OCI-LY1 (cell line): ENCODE data around the gene CUEDC1.
A peak's percentile ranks its signal among the peaks of the same experiment; 100 is the strongest.

ENCODE experiments used
- H2AFZ ChIP-seq: fragments of 200-600 bp; sonication (generic), shearing (Covaris generic); 2 replicates; pipeline ENCODE4 v1.6.0; 2014; ENCODE audit warnings: antibody characterized with exemption, mild to moderate bottlenecking, low read length
- H3F3A ChIP-seq: fragments of 200-600 bp; sonication (generic), shearing (Covaris generic); 2 replicates; pipeline ENCODE4 v1.6.0; 2014; ENCODE audit warnings: mild to moderate bottlenecking, antibody characterized with exemption, low read length, moderate library complexity; ENCODE audit not compliant: insufficient read depth
- H3K27ac ChIP-seq: fragments of 200-600 bp; sonication (generic); 2 replicates; pipeline ENCODE4 v1.5.1; 2014; ENCODE audit warnings: low read length, mixed run types, mild to moderate bottlenecking, low read depth; ENCODE audit not compliant: poor library complexity, severe bottlenecking
- H3K27me3 ChIP-seq: fragments of 200-600 bp; sonication (generic); 2 replicates; pipeline ENCODE4 v1.6.0; 2014; ENCODE audit warnings: antibody characterized with exemption, mild to moderate bottlenecking, low read length, moderate library complexity; ENCODE audit not compliant: insufficient read depth
- H3K36me3 ChIP-seq: fragments of 200-600 bp; sonication (generic); 2 replicates; pipeline ENCODE4 v1.6.1; 2014; ENCODE audit warnings: mild to moderate bottlenecking, antibody characterized with exemption, low read length, moderate library complexity, mixed read lengths; ENCODE audit not compliant: insufficient read depth
- H3K4me1 ChIP-seq: fragments of 200-600 bp; sonication (generic); 2 replicates; pipeline ENCODE4 v1.5.1; 2014; ENCODE audit warnings: mild to moderate bottlenecking, low read length, moderate library complexity; ENCODE audit not compliant: insufficient read depth, severe bottlenecking
- H3K4me2 ChIP-seq: fragments of 200-600 bp; sonication (generic), shearing (Covaris generic); 2 replicates; pipeline ENCODE4 v1.6.1; 2014; ENCODE audit warnings: low read length
- H3K4me3 ChIP-seq: fragments of 200-600 bp; sonication (generic); 2 replicates; pipeline ENCODE4 v1.5.1; 2014; ENCODE audit warnings: low read length, low read depth, mild to moderate bottlenecking, mixed read lengths; ENCODE audit not compliant: poor library complexity, severe bottlenecking
- H3K79me2 ChIP-seq: fragments of 200-600 bp; shearing (Covaris generic); 2 replicates; pipeline ENCODE4 v1.6.1; 2016; ENCODE audit warnings: mixed run types, low read length, mixed read lengths; ENCODE audit not compliant: insufficient read depth
- H3K9ac ChIP-seq: fragments of 200-600 bp; sonication (generic), shearing (Covaris generic); 2 replicates; pipeline ENCODE4 v1.6.1; 2014; ENCODE audit warnings: mild to moderate bottlenecking, low read length, mixed read lengths
- H3K9me2 ChIP-seq: fragments of 200-600 bp; sonication (generic), shearing (Covaris generic); 2 replicates; pipeline ENCODE4 v1.6.1; 2014; ENCODE audit warnings: low read depth, mild to moderate bottlenecking, low read length, mixed read lengths
- H3K9me3 ChIP-seq: fragments of 200-600 bp; shearing (Covaris generic); 2 replicates; pipeline ENCODE4 v1.6.1; 2014; ENCODE audit warnings: low read length, mixed read lengths
- H4K20me1 ChIP-seq: fragments of 200-600 bp; sonication (generic), shearing (Covaris generic); 2 replicates; pipeline ENCODE4 v1.6.0; 2016; ENCODE audit warnings: mild to moderate bottlenecking, low read length; ENCODE audit not compliant: insufficient read depth
- EZH2 ChIP-seq: fragments of 200-600 bp; sonication (generic), shearing (Covaris generic); IDR thresholded peaks from 2 replicates; pipeline ENCODE4 v1.8.0; 2017; ENCODE audit warnings: borderline replicate concordance, mixed run types, mild to moderate bottlenecking, antibody characterized with exemption, low read length, moderate library complexity, mixed read lengths
- TF ChIP-seq, protein P1 (sequence below): fragments of 200-600 bp; sonication (generic), shearing (Covaris generic); IDR thresholded peaks from 2 replicates; pipeline ENCODE4 v1.5.1; 2017; ENCODE audit warnings: mild to moderate bottlenecking, antibody characterized with exemption, low read length, moderate library complexity, mixed read lengths

Gene CUEDC1

DNA sequence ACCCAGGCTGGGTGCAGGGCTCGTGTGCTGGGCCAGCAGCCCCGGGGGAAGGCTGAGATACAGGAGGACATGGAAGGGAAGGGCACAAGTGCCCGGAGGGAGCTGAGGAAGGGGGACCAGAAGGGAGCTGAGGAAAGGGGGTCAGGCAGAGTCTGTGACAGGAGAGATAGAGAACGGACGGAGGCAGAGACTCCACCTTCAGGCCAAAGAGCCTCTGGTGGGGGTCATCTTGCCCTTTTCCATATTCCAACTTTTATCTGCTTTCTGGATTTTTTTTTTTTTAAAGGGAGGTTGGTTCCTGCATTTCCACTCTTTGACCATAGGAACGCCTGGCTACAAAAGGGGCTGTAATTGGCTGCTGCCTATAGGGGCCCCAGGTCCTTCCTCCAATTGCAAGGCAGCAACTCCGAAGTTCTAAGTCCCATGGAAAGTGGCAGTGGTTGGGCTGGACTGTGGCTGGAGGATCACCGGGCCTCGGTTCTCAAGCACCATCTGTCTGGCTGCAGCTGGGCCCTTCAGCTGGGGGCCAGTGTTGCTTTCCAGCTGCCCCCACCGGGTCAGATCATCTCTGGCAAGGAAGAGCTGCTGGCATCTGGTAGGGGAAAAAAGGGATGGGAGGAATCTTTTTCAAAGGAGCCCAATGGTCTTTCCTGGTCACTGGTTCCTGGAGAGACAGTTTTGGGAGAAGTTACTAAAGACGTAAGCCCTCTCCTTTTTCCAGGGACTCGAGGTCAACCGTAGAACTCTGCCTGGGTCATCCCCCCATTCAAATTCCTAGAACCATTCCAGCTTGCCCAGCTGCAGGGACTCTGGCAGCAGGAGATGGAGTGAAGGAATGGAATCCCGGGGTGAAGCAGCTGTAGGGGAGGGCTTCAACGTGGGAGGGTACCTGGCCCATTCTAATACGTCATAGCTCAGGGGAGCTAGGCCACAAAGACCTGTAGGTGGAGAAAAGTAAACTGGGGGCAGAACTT is 92.2 kb downstream of the CUEDC1 start:
- Histone ChIP-seq H3K27ac (no peak overlapping the region), H3F3A (no peaks in the 10 kb centered on the region)

DNA sequence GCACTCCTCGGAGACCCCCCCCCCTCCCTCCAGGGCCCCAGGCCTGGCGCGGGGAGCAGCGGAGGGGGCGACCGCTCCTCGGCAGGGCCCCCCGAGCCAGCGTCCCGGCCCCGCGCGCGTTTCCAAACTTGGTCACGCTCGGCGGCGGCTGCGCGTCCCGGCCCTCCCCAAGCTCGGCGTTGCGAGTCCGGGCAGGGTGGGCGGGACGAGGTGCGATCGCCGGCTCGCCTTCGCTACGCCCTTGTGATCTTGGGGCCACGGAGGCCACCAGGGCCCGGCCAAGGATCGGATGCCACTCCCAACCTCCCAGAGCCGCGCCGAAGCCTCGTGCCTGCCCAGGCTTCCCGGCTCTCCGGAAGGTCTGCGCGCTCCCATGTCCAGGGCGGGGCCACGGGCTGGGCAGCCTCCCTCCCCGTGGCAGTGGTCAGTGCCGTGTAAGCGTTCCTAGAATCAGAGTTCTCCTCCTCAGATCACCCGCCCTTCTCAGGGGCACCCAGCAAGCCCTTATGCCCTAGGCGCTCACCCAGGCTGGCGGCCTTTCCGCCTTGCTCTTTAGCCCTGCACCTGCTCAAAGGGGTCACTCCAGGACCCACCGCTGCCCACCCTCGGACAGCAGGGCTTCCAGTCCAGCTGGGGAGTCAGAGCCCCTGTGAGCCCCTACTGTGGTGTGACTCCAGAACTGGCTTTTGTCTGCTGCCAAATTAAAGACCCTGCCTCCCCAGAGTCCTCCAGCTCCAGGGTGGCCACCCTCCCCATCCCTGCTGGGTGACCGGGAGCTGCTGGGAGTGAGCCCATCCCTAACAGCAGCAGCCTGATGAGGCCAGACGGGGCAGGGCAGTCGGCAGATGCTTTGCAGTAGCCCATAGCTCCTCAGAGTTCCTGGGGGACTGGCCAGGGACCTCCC is 93.2 kb downstream of the CUEDC1 start:
- H3K36me3 ChIP-seq: no peaks in the 10 kb centered on the region
- H3K9me3 ChIP-seq: no peaks in the 10 kb centered on the region
- TF ChIP-seq EZH2: no peak
- TF ChIP-seq, protein P1, sequence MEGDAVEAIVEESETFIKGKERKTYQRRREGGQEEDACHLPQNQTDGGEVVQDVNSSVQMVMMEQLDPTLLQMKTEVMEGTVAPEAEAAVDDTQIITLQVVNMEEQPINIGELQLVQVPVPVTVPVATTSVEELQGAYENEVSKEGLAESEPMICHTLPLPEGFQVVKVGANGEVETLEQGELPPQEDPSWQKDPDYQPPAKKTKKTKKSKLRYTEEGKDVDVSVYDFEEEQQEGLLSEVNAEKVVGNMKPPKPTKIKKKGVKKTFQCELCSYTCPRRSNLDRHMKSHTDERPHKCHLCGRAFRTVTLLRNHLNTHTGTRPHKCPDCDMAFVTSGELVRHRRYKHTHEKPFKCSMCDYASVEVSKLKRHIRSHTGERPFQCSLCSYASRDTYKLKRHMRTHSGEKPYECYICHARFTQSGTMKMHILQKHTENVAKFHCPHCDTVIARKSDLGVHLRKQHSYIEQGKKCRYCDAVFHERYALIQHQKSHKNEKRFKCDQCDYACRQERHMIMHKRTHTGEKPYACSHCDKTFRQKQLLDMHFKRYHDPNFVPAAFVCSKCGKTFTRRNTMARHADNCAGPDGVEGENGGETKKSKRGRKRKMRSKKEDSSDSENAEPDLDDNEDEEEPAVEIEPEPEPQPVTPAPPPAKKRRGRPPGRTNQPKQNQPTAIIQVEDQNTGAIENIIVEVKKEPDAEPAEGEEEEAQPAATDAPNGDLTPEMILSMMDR: no peak
- no peaks in the 10 kb centered on the region for H3F3A ChIP-seq
- no peak overlapping the region for H3K27ac ChIP-seq
- no peaks in the 10 kb centered on the region for H3K9me2 ChIP-seq
- H3K4me3 ChIP-seq: no peak overlapping the region
- no peak overlapping the region for H3K9ac ChIP-seq
- no peaks in the 10 kb centered on the region; the same call in 1 of the 2 replicates for H3K27me3 ChIP-seq
- no peak overlapping the region for H2AFZ ChIP-seq
- H3K4me1 ChIP-seq: peaks cover 10% of the 10 kb centered on the region
- no peaks in the 10 kb centered on the region for H4K20me1 ChIP-seq
- H3K79me2 ChIP-seq: no peaks in the 10 kb centered on the region
- H3K4me2 ChIP-seq: peak overlapping the region; percentile 39; the same call in 1 of the 2 replicates

More for the DNA sequence above, 92.2 kb downstream of the CUEDC1 start:
- Histone ChIP-seq H3K36me3 (no peaks in the 10 kb centered on the region), H3K9me3 (no peaks in the 10 kb centered on the region), H3K4me1 (peaks cover 14% of the 10 kb centered on the region), H3K9me2 (no peaks in the 10 kb centered on the region), H3K4me2 (no peak overlapping the region), H4K20me1 (no peaks in the 10 kb centered on the region), H3K9ac (no peak overlapping the region), H3K27me3 (no peaks in the 10 kb centered on the region; the same call in 1 of the 2 replicates), H2AFZ (no peak overlapping the region), H3K79me2 (no peaks in the 10 kb centered on the region), H3K4me3 (no peak overlapping the region)
- TF ChIP-seq, protein P1: no peak
- no peak for TF ChIP-seq EZH2

DNA sequence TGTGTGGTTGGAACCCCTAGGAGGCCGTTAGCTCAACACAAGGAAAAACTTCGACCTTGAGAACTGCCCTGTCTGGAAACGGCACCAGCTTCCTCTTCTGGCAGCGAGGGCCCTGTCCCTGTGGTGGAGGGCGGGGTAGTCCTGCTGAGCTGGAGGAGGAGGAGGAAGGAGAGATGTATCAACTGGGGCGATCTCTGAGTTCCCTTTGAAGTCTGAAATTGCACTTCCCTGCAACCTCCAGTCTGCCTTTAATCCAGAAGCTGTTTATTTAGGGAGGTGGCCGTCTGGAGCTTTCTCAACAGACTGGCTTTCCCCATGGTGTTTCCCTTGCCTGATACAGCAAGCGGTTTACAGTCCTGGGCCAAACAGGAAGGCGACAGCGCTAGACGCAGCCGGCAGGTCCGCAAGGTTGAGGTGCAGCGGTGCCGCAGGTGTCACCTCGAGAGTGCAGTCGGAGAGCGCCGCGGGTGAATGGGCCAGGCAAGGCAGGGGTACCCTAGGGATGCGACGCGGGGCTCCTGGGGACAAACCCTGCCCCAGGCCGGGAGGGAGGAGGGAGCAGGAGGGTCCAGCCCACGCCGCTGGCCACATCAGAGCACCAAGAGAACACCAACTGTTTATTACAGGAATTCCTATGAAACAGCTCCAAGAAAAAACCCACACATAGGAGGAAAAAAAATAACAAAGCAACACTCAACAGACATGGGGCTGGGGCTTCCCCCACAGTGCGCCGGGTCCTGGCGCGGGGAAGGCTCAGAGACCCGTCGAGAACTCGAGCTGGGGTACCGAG is 94.0 kb downstream of the CUEDC1 start:
- TF ChIP-seq, protein P1: no peak
- TF ChIP-seq EZH2: no peak
- no peaks in the 10 kb centered on the region for H3K9me3 ChIP-seq
- H3K4me1 ChIP-seq: peaks cover 10% of the 10 kb centered on the region
- no peaks in the 10 kb centered on the region for H3K36me3 ChIP-seq
- H3K9me2 ChIP-seq: no peaks in the 10 kb centered on the region
- peak overlapping the region; percentile 18 for H3K4me3 ChIP-seq
- H3K27me3 ChIP-seq: no peaks in the 10 kb centered on the region; the same call in 1 of the 2 replicates
- no peak overlapping the region for H3K27ac ChIP-seq
- H3F3A ChIP-seq: no peaks in the 10 kb centered on the region
- H2AFZ ChIP-seq: no peak overlapping the region
- H3K4me2 ChIP-seq: peak overlapping the region; percentile 39; the same call in 1 of the 2 replicates
- no peak overlapping the region for H3K9ac ChIP-seq
- no peaks in the 10 kb centered on the region for H3K79me2 ChIP-seq
- no peaks in the 10 kb centered on the region for H4K20me1 ChIP-seq
